ENCODE data around the gene PDHB.

Gene PDHB

DNA sequence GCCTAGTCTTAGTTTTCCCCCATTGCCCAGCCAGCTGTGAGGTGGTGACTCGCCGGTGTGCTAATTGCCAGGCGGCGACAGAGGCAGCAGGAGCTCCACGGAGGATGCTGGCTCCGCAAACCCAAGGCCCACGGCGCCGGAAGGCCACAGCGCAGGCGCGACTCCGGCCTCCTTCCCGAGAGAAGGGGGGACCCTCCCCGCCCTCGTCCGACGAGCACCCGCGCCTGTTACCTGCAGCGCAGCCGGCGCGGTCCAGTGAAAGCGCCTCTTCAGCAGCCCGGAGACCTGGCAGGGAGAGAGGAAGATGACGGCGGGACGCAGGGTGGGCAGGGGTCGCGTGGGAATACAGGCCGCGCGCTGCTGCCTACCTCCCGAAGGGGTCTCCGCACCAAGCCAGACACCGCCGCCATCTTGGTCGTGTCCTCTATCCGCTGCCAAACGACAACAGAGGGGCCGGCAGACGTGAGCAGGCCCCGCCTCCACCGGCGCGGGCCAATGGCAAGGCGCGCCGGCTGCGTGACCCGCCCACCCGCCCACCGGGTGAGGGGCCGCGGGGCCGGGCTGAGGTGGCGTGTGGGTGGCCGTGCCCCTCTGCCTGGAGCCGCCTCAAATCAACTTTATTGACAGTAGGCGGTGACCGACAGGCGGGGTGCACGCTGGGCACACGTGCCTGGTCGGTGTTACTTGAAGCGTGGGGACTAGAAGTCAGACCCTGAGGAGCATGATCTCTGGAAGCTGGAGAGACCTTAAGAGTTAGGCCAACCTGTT lies at the start of gene PDHB:
Gene PDHB, minus strand, starts transcription at position 433 of the 768 bp plus-strand sequence. Its CDS starts 23 bp downstream, at position 410.
- peak; percentile 29 for DNase-seq (ENCODE audit: low read depth, low spot score)
- peak within 1 kb of the TSS; percentile 38 for H3K27ac ChIP-seq

DNA sequence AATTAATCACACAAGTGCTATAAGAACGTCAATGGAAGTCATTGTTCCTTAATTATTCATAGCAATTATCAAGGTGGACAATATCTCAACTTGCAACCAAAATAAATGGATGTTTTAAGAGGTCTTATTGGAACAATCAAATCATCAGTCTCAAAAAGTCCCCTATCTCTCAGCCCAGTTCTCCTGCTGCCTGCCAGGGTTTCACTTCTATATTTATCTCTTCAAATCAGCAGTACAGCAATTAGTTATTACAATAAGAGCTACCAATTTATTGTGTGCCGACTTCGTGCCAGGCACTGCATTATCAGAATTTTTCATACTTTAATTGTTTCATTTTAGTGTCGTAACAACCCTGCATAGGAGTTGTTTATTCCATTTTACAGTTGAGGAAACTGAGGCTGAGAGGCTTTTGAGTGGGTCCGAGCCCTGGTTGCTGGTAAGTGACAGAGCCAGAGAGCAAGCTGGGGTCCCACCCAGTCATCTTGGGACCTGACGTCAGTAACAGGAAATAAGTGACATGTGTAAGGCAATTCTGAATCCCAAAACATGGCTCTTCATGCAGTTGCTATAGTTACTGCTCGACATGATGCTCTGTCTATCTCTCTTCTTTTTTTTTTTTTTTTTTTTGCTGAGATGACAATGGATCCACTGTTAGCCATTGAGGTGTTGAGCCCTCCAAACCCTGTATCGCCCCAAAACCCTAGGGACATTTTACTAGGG lies 49.4 kb upstream of the PDHB start:
- no peak overlapping the region for H3K27ac ChIP-seq
- no peak for DNase-seq (ENCODE audit: low read depth, low spot score)

DNA sequence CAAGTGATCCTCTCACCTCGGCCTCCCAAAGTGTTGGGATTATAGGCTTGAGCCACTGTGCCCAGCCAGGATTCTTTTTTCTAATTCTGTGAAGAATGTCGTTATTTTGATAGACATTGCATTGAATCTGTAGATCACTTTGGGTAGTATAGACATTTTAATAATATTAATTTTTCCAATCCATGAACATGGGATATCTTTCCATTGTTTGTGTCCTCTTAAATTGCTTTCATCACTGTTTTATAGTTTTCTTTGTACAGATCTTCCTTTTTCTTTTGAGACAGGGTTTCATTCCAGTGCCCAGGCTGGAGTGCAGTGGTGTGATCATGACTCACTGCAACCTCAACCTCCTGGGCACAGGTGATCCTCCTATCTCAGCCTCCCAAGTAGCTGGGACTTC lies 46.7 kb upstream of the PDHB start:
- no peak overlapping the region for H3K27ac ChIP-seq
- no peak for DNase-seq (ENCODE audit: low read depth, low spot score)

DNA sequence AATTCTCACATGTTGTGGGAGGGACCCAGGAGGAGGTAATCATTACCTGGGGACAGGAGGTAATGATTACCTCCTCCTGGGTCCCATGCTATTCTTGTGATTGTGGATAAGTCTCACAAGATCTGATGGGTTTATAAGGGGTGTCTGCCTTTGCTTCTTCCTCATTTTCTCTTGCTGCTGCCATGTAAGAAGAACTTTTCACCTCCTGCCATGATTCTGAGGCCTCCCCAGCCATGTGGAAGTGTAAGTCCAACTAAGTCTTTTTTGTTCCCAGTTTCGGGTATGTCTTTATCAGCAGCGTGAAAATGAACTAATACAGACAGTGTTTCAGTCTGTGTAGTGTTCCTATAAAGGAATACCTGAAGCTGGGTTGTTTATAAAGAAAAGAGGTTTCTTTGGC lies 45.1 kb upstream of the PDHB start:
- no peak for DNase-seq (ENCODE audit: low read depth, low spot score)
- no peak overlapping the region for H3K27ac ChIP-seq

DNA sequence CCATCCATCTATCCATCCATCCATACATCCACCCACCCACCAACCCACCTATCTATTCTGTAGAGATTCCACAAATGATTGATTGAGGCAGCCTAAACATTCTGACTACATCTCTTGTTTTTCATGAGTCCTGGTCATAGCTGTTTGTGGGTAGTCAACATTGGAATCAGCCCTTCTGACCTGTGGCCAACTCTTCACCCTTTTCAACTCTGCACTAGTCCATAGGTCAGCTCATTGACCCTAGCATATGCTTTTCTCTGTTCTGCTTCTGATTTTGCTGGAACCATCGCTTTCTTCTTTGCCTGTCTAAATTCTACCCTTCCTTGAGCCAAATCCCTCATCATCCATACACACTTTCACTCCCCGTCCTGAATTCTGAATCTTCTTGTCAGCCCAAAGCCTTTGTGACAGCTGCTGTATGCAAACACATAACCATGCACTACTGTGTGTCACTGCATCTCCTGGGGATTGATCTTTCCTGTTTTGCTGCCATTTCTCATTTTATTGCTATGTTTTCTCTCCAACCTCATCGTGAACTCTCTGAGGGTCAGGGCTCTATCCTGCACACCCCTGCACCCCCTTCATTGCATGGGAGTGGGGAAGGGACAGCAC lies 41.4 kb upstream of the PDHB start:
- no peak overlapping the region for H3K27ac ChIP-seq
- DNase-seq (ENCODE audit: low read depth, low spot score) = no peak

DNA sequence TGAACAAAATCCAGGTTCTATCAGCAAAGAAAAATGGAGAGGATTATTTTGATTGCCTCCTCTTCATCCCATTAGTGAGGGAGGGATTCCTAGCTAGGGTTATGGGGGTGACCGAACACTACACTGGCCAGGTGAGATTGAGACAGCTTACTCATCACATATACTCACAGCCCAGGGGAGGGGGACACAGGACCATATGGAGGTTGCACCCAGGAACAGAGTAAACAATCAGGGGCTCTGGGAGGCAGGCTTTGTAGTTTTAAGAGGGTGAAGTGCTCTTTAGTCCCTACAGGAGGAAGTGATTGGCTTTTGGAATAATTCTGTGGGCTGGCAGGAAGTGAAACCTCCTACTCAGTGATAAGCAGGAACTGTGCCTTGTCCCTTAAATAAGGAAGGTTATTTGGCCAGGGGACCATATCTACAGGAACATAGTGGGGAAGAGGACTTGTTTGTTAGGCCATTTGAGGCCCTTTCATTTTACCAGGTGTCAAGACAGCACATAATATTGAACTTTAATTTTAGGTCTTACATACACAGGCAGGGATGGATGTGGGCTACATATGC lies 40.8 kb upstream of the PDHB start:
- no peak for DNase-seq (ENCODE audit: low read depth, low spot score)
- no peak overlapping the region for H3K27ac ChIP-seq

DNA sequence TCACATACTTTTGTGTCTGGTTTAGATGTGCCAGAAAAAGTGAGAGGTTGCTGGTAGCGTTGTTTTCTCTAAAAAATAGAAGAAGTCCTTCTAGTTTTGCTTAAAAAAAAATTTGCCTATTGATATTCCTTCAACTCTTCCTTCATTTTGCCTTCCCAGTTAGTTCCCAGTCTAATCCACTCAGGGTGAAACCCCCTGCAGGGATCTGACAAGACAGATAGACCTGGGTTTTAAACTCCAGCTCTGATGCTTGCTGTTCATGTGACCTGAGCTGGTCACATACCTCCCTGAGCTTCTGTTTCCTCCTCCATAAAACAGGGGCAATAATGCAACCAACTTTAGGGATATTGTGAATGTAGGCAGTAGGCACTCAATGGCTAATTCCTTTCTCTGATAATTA lies 39.6 kb upstream of the PDHB start:
- DNase-seq (ENCODE audit: low read depth, low spot score) = no peak

DNA sequence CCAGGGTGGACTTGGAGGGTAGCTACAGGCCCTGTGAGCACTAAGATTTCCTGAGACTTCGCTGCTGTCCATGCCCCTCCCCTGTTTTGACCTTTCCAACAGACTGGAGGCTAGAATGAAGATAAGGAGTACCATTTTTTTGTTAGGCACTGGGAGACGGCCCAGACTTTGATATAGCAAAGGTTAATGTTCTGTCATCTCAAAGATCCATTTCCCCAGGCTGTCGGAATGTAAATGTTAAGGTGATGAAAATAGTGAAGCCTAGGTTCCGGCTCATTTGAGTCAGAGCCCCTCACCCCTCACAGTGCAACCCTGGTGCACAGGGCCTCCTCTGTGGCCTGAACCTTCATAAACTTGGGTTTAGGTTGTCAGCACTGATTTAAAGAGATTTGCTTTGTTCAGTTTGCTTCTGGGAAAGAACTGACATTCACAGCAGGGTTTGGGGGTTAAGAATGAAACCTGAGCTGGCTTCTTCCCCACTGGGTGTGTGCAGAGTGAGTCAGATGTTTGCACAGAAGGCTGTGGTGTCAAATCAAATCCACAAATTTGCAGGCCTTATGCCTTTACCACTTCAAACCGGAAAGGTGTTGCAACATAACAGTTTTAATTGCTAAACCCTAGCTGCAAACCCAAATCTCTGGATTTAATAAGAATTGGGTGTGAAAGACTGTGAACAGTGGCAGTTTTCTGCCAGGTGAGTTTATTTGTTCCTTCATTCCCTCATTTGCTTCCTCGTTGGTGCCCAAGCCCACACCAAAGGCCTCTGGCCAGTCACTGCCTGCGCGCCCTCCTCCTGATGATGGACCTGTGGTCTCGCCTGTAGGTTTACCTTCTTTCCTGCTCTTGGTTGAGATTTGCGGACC lies 37.6 kb upstream of the PDHB start:
- H3K27ac ChIP-seq = peak overlapping the region; percentile 21
- DNase-seq (ENCODE audit: low read depth, low spot score) = peak; percentile 84

More for the DNA sequence above, 39.6 kb upstream of the PDHB start:
- H3K27ac ChIP-seq = no peak overlapping the region

DNA sequence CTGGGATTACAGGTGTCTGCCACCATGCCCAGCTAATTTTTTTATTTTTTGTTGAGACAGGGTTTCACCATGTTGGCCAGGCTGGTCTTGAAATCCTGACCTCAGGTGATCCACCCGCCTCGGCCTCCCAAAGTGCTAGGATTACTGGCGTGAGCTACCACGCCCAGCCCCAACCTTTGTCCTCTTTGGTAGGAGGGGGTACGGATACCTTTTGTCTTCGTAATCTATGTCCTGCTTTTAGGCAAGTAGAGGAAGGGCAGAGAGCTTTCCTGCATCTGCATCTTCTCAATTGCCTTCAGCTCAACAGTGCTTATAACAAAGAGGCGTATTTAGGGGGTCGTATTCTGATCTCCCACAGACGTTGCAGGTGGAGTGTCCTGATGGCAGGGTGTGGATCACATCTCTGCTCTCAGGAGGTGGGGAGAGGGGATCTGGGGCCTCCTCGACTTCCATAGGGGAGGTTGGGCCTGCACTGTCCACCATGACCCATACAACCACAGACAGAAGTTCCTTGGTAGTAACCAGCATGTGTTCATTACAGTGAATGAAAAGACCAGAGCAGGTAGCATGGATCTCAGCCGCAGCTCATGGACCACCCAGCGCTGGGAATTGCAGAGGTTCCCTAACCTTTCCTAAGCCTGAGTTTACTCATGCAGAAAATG lies 36.9 kb upstream of the PDHB start:
- no peak overlapping the region for H3K27ac ChIP-seq
- DNase-seq (ENCODE audit: low read depth, low spot score) = no peak

DNA sequence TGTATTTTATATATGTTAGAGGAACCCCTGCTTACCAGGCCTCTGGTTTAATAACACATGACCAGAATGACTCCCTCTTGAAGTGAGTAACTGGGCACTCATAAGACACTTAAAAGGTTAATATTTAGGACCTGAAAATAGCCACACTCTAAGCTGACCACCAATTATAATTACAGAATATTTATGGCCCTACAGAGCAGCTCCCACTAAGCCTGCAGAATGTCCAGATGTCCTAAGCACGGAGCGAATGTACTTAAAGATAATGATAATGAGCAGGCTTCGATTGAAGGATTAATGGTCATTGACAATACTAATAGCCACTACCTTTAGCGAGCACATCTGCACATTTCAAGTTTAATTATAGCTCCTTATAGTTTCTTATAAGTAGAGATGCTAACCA lies 35.5 kb upstream of the PDHB start:
- DNase-seq (ENCODE audit: low read depth, low spot score) = no peak
- H3K27ac ChIP-seq = no peak overlapping the region

DNA sequence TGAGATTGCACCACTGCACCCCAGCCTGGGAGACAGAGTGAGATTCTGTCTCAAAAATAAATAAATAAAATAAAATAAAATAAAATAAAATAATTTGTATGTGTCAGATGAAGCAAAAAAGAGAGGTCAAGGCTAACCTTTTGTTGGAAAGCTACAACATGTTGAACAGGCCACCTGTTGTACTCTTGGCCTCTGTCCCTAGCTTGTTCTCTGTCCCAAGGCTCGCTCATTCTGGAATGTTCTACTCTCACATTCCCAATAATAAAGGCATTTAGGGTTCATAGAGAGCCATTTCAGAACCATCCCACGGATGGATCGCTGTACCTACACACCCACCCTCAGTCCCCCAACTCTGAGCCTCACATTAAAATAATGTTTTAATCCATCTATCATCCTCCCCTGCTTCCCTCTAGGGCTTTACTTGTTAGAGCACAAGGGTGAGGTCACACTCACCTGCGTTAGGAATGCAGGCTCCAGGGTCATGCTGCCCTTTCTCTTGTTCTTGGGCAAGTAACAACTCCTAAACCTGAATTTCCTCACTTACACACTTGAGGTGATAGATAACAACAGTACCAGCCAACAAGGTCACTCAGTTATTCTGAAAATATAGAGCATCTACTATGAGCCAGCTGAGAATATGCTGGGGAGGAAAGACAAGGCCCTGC lies 33.4 kb upstream of the PDHB start:
- no peak overlapping the region for H3K27ac ChIP-seq

DNA sequence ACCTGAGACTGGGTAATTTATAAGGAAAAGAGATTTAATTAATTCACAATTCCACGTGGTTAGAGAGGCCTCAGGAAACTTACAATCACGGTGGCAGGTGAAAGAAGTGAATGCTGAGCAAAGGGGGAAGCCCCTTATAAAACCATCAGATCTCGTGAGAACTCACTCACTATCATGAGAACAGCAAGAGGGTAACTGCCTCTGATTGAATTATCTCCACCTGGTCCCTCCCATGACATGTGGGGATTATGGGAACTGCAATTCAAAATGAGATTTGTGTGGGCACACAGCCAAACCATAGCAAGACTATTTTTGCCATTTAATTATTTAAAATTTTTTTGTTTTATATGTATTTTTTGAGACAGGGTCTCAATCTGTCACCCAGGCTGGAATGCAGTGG lies 31.2 kb upstream of the PDHB start:
- DNase-seq (ENCODE audit: low read depth, low spot score) = no peak

More for the DNA sequence above, 33.4 kb upstream of the PDHB start:
- DNase-seq (ENCODE audit: low read depth, low spot score) = no peak

DNA sequence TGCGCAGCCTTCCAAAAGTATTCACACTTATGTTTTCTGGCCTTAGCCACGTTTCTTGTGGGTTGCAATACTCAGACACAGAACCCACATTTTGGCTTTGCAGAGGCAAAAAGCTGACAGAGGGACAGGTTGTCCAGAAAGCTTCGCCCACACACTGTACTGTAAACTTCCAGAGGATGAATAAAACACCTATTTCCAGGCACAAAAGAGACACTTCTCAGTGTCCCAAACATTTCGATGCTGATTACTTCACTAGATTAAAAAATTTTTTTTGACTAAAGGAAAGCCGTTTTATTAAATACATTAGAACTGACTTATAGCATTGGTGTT lies 30.3 kb upstream of the PDHB start:
- DNase-seq (ENCODE audit: low read depth, low spot score) = no peak
- no peak overlapping the region for H3K27ac ChIP-seq

More for the DNA sequence above, 31.2 kb upstream of the PDHB start:
- no peak overlapping the region for H3K27ac ChIP-seq

DNA sequence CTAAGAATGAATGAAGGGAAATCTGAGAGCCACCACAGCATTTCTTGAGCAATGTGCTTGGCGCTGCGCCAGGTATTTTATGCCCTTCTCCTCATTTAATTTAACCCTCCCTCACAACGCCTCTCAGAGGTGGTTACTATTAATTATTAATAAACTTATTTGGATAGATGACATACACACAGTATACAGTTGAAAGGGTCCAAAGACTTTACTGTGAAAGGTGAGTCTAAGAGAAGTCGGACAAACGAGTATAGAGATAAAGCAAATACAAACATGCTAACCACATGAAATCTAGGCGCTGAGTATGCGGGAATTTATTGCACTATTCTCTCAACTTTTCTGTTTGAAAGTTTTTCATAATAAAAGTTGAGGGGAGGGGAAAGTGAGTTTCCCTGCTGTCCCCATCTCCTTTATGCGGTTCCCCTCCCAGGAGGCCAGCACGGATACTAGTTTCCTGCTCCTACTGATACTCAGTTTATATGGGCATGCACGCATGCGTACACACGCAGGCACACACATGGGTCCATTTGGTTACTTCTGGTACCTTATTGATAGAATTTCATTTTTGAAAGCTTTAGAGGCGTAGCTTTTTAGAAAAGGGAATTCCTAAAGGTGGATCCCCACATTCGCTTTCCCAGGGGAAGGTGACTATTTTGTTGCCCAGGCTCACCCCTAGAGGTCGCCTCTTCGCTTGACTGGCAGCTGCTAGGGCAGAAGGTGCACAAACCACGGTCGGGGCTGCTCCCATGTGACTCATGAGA lies 29.7 kb upstream of the PDHB start:
- DNase-seq (ENCODE audit: low read depth, low spot score) = peak; percentile 59
- no peak overlapping the region for H3K27ac ChIP-seq

DNA sequence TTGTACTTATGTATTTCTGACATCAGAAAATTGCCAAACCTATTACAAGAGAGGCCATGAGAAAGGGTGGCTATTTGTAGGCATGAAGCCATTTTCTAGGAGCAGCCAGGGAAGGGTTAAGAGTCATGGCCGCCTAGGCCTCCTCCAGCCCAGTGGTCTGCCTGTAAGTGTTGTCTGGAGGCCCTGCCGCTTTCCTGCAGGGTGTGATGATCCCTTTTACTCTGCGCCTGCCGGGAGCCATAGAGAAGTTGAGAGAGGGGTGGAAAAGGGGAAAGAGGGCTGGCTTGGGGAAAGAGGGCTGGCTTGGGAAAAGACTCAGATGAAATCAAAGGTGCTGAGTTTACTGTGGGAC lies 29.2 kb upstream of the PDHB start:
- DNase-seq (ENCODE audit: low read depth, low spot score) = no peak
- no peak overlapping the region for H3K27ac ChIP-seq

DNA sequence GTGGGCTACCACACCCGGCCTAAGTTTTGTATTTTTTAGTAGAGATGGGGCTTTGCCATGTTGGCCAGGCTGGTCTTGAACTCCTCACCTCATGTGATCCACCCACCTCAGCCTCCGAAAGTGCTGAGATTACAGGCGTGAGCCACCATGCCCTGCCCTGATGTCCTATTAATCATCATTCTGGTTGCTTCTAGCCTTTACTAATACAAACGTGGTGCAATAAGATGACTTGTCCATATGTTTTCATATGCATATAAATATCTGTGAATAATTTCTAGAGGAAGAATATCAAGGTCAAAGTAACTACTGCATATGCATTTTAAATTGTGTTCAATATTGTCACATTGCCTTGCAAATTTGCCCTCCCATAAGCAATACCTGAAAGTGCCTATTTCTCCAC lies 25.5 kb upstream of the PDHB start:
- no peak for DNase-seq (ENCODE audit: low read depth, low spot score)

DNA sequence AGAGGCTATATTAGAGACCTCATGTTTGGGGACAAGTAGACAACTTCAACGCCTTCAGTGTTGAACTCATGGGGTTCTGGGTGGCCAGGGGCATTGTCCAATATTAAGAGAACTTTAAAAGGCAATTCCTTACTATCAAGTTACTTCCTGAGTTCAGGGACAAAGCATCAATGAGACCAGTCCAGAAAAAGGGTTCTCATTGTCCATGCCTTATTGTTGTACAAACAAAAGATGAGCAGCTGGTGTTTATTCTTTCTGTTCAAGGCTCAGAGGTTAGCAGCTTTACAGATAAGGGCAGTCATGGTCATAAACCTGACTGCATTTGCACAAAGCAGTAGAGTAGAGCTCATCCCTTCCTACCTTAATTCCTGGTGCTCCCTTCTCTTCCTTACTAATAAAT lies 18.5 kb upstream of the PDHB start:
- no peak for DNase-seq (ENCODE audit: low read depth, low spot score)
- no peak overlapping the region for H3K27ac ChIP-seq

More for the DNA sequence above, 25.5 kb upstream of the PDHB start:
- H3K27ac ChIP-seq = no peak overlapping the region

All from epithelial cell of prostate (primary cell).